NCI-H345 treated with DMSO at 0.1 percent for 48 hours (cell line): ENCODE measurements around the gene IFNLR1.

Experiments used
- DNase-seq: peaks from one replicate; lab custom pipeline; 2025; ENCODE audit not compliant: unreplicated experiment; lab: John Stamatoyannopoulos, UW

The IFNLR1 gene

GRCh38 chr1:24108334-24109165, 78.5 kb downstream of the IFNLR1 start:
- DNase-seq = no peak

GRCh38 chr1:24107462-24108138, 79.5 kb downstream of the IFNLR1 start:
- DNase-seq = no peak

GRCh38 chr1:24105368-24106160, 81.5 kb downstream of the IFNLR1 start:
- no peak for DNase-seq

- no peak for DNase-seq
Observed at GRCh38 chr1:24104854-24105253, 82.2 kb downstream of the IFNLR1 start.
